Measurements from ENCODE around the gene MGAT5.

Gene MGAT5

GRCh38 chr2:134324430-134324829 lies 70.6 kb downstream of the MGAT5 start:
- no peaks in the 10 kb centered on the region for H3K27me3 ChIP-seq
- H3K4me1 ChIP-seq (ENCODE audit: control insufficient read depth in 1 of 2, insufficient read depth in 1 of 2, low read depth in 1 of 2, low read length in 1 of 2), result peaks cover 9 to 34% of the 10 kb centered on the region in 2 experiments
- no peaks in the 10 kb centered on the region for H3K9me3 ChIP-seq
- no peaks in the 10 kb centered on the region for H3K36me3 ChIP-seq
- TF ChIP-seq, protein P1, sequence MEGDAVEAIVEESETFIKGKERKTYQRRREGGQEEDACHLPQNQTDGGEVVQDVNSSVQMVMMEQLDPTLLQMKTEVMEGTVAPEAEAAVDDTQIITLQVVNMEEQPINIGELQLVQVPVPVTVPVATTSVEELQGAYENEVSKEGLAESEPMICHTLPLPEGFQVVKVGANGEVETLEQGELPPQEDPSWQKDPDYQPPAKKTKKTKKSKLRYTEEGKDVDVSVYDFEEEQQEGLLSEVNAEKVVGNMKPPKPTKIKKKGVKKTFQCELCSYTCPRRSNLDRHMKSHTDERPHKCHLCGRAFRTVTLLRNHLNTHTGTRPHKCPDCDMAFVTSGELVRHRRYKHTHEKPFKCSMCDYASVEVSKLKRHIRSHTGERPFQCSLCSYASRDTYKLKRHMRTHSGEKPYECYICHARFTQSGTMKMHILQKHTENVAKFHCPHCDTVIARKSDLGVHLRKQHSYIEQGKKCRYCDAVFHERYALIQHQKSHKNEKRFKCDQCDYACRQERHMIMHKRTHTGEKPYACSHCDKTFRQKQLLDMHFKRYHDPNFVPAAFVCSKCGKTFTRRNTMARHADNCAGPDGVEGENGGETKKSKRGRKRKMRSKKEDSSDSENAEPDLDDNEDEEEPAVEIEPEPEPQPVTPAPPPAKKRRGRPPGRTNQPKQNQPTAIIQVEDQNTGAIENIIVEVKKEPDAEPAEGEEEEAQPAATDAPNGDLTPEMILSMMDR (IDR thresholded peaks at IDR 0.05), result no peak
- no peak overlapping the region for H3K4me3 ChIP-seq (ENCODE audit: low read depth in 1 of 2, low read length in 1 of 2)
- H3K27ac ChIP-seq, result peak overlapping the region; percentile 2

- no peaks in the 10 kb centered on the region for H3K27me3 ChIP-seq
- H3K4me1 ChIP-seq (ENCODE audit: control insufficient read depth in 1 of 2, insufficient read depth in 1 of 2, low read depth in 1 of 2, low read length in 1 of 2), result peaks cover 9 to 31% of the 10 kb centered on the region in 2 experiments
- H3K4me3 ChIP-seq (ENCODE audit: low read depth in 1 of 2, low read length in 1 of 2), result no peak overlapping the region
- peak overlapping the region; percentile 2 for H3K27ac ChIP-seq
- no peaks in the 10 kb centered on the region for H3K36me3 ChIP-seq
- TF ChIP-seq, protein P1 (IDR thresholded peaks at IDR 0.05), result no peak
- H3K9me3 ChIP-seq, result no peaks in the 10 kb centered on the region
Observed at GRCh38 chr2:134324947-134325346, 71.1 kb downstream of the MGAT5 start.

GRCh38 chr2:134325696-134326095 lies 71.8 kb downstream of the MGAT5 start:
- Histone ChIP-seq H3K36me3 (no peaks in the 10 kb centered on the region), H3K4me1 (ENCODE audit: control insufficient read depth in 1 of 2, insufficient read depth in 1 of 2, low read depth in 1 of 2, low read length in 1 of 2) (peaks cover 4 to 24% of the 10 kb centered on the region in 2 experiments), H3K4me3 (ENCODE audit: low read depth in 1 of 2, low read length in 1 of 2) (no peak overlapping the region), H3K27ac (no peak overlapping the region), H3K9me3 (no peaks in the 10 kb centered on the region), H3K27me3 (no peaks in the 10 kb centered on the region)
- TF ChIP-seq, protein P1 (IDR thresholded peaks at IDR 0.05), result no peak

DNA sequence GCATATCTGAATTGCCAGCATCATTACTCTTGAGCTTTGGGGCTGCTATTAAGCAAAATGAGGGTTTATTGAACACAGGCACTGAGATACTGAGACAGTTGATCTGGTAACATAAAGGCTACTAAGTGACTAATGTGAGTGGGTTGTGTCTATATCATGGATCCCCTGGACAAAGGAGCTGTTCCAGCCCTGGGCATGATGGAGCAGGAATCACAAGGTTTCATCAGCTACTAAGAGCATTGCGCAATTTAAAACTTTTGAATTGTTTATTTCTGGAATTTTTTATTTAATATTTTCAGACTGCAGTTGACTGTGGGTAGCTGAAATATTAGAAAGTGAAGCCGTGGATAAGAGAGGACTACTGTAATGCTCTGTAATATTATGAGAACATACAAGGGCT lies 73.5 kb downstream of the MGAT5 start:
- H3K4me3 ChIP-seq (ENCODE audit: low read depth in 1 of 2, low read length in 1 of 2), result no peak overlapping the region
- TF ChIP-seq, protein P1 (IDR thresholded peaks at IDR 0.05), result no peak
- H3K4me1 ChIP-seq (ENCODE audit: control insufficient read depth in 1 of 2, insufficient read depth in 1 of 2, low read depth in 1 of 2, low read length in 1 of 2), result peaks cover 0 to 11% of the 10 kb centered on the region in 2 experiments
- no peaks in the 10 kb centered on the region for H3K9me3 ChIP-seq
- no peaks in the 10 kb centered on the region for H3K36me3 ChIP-seq
- H3K27me3 ChIP-seq, result no peaks in the 10 kb centered on the region
- H3K27ac ChIP-seq, result no peak overlapping the region

DNA sequence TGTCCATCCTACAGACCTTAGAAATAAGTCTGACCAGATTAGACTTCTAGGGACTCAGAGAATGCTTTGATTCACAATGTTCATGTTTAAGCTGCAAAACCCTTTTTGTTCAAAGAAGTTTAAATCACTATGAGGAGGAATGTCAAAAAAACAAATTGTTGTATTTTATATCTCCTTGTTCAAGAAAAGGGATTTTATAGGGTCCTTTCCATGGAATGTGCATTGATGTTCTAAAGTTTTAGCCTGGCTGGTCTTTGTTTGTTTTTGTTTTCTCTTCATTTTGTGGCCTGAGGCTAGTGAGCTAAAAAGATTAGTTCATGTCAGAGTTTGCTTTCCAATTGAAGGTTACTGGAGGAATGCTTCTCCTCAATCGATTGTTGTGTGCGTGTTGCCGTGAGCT lies 77.2 kb downstream of the MGAT5 start:
- Histone ChIP-seq H3K36me3 (no peaks in the 10 kb centered on the region), H3K4me3 (ENCODE audit: low read depth in 1 of 2, low read length in 1 of 2) (no peak overlapping the region), H3K4me1 (ENCODE audit: control insufficient read depth in 1 of 2, insufficient read depth in 1 of 2, low read depth in 1 of 2, low read length in 1 of 2) (peaks cover 0 to 5% of the 10 kb centered on the region in 2 experiments), H3K27ac (no peak overlapping the region), H3K27me3 (no peaks in the 10 kb centered on the region), H3K9me3 (no peaks in the 10 kb centered on the region)
- TF ChIP-seq, protein P1 (IDR thresholded peaks at IDR 0.05), result no peak
